SIG-M5 treated with dmso at 0.1 percent for 504 hours (cell line): Measurements from ENCODE around the gene NTRK3.

Experiments used
- DNase-seq: peaks from one replicate; lab custom pipeline; 2025; ENCODE audit not compliant: unreplicated experiment; lab: John Stamatoyannopoulos, UW

Gene NTRK3

DNA sequence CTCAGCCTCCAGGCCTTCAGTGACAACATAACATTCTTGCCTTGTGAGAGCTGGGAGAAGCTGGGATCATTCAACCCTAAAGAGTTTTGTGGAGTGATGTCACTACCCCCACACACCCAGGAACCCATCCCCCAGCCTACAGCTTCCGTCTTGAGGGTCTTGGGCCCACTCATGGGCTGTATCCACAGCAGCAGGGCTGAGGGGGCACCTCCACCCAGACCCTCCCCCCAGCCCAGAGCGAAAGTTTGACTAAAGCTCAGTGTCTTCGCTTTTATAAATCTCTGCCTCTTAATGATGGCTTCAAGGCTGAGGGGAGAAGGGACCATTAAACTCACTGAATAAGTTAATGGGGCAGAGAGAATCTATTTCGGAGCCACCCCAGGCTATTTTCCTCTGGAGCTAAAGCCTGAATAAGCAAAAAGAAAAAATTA lies 23.8 kb downstream of the NTRK3 start:
- no peak for DNase-seq

DNA sequence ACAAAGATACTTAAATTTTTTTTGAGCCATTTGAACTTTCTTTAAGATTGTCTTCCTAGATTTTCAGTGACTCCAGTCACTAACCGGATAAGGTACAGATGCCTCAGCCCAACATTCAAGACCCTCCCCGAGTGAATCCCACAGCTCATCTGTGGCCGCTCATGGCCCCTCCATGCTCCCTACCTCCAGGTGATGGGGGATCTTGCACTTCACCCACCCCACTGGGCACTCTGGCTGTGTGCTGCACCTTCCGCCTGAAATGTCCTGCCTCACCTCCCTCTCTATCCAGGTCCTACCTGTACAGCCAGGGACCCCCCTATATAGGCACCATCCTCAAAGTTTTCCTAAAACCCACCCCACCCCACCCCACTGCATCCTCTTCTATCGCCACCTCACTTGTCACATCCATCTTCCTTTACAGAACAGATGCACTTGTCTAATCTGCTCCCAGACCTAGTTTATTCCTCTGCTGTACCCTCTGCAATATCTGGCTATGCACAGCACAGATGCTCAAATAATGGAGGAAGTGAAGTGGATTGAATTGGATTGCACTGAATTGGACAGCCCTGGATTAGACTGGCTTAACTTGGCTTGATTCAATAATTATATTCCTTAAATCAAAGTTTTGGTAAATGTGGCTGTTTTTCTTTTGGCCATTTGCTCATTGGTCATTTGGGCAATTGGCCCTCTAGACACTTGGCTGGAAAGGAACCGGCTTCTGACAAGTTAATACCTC lies 24.5 kb downstream of the NTRK3 start:
- DNase-seq, result no peak

DNA sequence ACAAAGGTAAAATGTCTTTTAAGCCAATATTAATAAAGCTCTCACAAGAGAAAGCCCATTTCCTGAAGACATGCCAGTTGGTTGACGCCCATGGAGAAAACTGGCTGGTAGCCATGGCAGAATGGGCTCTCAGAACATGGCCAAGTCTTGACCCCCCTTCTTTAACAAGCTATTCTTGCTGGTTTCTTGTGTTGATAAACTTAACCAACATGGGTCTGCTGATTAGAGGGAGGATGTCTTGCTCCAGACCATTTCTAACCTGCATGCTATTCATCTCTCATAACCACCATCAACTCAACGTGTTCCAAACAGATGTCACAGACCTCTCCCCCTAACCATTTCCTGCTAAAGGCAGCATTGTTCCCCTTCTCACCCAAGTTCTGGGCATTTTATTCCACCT lies 25.7 kb downstream of the NTRK3 start:
- no peak for DNase-seq

DNA sequence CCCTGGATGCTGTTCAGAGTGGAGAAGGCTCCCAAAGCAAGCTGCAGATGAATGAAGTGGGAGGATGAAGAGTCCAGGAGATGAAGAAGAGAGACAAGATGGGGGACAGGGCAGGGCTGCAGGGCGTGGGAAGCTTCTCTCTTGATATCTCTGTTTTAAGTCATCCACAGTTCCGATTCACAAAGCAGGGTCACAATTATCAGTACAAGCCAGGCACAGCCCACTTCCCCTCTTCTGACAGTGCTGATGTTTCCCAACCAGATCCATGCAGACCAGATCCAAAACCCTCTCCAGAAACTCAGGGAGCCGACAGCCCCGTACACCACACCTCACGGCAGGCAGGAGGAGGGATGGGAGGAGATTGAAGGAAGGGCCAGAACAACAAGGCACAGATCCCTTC lies 31.1 kb downstream of the NTRK3 start:
- no peak for DNase-seq

DNA sequence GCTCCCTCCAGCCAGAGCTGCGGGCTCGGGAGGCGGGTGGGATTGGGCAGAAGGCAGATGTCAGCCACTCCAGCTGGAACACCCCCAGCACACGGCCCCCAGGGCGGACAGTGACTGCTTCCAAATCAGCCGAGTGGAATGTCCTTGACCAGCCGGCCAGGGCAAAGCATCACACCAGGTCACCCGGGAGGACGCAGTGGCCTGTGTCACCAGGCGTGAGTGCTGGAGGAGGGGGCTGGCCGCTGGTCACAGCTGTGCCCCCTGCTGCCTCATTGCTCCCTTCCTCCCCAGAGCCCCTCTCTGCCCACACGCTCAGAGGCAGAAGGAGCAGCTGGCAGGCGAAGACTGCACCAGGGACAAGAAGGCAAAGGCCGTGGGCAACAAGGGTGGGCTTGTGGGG lies 33.5 kb downstream of the NTRK3 start:
- DNase-seq, result no peak

DNA sequence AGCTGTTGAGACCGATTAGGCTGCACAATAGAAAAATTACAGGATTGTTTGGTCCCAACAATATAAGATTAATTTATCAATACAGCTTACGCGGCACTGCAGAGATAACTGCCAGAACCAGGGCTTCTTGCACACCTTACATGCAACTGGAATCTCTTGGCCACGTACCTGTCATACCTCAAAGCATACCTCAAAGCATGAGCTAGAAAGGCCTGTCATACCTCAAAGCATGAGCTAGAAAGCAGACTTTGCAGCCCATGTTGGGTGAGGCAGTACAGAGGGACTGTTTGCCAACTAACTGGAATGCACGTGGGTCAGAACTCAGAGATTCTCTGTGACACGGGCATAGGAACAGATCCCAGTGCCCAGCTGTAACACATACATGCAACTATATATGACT lies 34.7 kb downstream of the NTRK3 start:
- no peak for DNase-seq

DNA sequence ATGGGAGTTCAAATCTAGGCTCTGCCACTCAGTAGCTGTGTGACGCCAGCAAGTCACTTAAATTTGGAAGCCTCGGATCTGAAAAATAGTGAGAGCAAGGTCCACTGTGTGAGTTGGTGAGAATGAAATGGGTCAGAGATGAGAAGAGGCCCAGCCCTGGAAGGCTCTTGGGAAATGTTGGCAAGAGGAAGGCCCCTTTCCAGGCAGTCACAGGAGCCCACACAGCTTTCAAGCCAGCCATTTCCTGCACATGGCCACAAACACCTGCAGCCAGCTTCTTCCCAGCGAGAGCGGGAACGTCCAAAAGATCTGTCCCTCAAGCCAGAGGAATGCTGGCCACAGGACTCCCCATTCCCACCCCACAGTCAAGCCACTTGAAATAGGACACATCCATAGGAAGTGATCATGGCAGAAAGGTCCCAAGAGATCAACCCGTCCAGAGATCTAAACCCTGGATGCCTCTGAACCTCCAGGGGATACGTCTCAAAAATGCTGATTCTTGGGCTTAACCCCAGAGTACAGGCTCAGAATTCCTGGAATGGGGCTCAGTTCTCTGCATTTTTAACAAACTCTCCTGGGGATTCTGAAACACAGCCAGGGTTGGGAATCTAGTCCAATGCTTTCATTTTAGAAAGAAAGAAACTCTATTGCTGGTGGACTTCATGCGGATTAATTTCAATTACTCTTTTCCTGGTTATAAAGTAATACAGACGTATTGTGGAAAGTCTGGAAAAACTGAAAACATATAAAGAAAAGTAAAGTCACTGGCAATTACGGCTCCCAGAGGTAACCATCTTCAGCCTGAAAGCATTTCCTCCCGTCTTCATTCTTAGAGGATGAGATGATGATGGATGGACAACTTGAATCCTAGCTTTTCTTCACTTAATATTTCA lies 35.9 kb downstream of the NTRK3 start:
- no peak for DNase-seq

DNA sequence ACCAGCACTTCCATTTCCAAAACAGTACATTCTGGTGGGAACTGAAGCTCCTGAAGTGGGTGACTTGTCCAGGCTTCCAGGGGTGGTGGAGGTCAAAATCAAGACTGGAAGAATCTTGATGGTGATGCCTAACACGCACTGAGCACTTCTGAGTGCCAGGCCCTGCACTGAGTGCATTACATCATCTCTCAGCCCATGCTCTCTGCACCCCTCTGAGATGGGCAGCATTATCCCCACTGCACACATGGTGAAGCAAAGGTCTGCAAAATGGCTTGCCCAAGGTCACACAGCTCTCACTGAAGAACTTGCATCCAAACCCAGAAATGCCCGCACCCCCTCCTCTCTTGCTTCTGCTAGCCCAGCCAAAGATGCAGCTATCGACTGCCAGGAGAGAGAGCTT lies 36.9 kb downstream of the NTRK3 start:
- DNase-seq, result no peak

DNA sequence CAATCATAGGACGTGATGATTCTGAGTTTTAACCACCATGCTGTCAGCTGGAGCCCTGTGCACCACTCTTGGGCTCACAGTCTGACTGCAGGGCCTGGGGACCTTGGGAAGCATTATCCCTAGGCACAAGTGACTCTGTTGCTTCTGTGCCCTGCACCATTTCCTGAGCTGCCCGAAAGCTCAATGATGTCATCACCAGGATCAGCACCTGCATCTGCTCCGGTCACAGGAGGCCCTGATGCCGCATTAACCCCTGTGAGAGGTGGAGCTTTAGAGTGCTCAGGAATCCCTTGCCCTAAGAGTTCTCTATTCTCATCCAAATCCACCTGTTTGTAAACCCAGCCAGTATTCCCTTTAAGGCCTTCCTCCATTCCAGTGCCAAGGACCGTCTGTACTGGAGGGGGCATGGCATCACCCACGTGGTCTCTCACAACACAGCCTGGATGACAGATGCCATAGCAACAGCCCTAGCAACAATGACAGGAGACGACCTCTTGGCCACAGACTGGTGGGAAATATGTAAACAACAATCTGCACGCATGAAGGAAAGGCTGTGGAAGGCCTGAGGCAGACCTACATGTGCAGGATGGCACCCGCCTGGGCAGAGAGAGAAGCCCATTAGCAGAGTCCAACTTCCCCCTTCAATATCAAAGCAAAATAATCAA lies 37.9 kb downstream of the NTRK3 start:
- no peak for DNase-seq

DNA sequence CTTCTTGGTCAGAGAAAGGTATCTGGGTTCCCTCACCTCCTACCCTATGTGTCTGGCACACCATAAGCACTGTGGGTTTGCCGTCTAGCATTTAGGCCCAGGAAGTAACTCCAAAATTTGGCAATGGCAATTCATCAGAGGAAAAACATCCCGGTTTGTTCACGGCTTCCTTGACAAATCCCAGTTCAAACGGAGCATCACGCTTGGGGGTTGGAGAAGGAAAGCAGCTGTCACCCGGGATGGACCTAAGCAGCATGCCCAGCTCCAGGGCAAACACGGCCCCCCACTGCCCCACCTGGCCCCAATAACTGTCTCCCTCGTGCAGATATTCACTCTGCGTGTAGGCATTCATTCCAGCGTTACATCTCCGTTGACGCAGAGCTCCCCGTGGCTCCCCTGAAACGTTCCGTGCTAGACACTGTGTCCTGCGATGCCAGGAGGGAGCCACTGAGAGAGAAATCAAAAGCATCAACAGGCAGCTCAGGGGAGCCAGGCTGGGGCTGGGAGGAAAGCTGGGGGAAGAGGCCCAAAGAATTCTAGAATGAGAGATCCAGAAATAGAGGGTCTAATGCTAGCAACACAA lies 41.4 kb downstream of the NTRK3 start:
- DNase-seq, result no peak

DNA sequence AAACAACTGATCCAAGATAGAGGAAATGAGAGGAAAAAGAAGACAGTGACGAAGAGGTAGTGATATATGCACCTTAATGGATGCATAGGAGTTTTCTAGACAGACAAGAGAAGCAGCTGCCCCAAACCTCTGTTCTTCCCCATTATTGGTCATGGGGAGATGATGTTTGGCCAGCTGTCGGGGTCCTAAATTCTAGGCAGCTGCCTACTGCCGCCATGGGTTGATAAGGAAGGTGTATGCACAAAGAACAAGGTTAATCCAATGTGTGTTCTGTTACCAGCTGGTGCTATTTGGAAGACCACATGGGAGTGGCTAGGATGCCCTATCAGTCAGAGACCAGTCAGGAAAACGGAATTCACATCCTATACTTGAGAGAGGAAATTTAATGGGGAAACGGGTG lies 47.4 kb downstream of the NTRK3 start:
- no peak for DNase-seq

DNA sequence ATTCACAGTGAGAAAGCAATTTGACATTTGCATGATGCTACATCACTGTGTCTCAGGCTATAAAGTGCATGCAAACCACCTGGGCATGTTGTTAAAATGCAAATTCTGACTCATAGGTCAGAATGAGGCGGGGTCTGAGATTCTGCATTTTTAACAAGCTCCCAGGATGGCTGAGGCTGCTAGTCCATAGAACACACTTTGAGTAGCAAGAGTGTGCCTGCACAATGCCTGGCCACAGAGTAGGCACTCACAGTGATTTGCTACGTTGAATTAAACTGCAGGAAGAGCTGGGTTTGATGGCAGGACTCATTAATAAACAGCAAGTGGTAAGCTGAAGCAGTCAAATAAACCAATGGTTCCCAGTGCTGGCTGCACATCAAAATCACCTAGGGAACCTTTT lies 48.1 kb downstream of the NTRK3 start:
- no peak for DNase-seq

DNA sequence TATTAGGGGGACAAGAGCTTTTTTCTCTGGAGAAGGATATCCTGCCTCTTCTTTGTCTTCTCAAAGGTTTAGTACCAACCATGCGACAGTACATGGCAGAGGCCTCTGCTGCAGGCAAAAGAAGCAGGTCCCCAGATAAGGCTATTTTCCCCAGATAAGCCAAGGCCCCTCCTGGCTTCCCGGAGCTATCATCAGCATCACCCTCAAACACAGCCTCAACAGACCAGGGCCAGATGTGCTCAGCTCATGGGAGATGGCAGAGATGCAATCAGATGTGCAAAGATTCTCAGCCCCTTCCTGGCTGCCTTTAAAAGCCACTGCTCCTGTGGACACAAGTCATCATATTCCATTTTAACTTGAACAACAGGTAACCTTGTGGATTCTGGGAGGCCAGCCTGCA lies 49.0 kb downstream of the NTRK3 start:
- DNase-seq, result no peak

DNA sequence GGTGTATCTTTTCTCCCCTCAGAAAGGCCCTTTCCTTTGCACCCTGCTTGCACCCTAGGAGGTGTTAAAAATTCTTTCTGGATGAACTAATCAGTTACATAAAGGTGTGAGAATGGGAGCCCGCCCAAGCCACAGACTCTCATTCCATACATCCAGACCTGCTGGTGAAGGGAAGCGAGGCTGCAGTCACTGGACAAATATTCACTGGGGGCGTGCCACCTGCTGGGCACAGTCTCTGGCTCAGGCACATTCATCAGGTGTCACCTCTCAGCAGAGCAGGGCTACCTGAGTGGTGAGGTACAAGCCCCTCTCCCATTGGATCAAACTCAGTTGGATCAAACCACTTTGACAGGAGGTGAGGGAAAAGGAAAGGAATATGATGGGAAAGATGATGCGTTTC lies 52.0 kb downstream of the NTRK3 start:
- DNase-seq, result no peak

DNA sequence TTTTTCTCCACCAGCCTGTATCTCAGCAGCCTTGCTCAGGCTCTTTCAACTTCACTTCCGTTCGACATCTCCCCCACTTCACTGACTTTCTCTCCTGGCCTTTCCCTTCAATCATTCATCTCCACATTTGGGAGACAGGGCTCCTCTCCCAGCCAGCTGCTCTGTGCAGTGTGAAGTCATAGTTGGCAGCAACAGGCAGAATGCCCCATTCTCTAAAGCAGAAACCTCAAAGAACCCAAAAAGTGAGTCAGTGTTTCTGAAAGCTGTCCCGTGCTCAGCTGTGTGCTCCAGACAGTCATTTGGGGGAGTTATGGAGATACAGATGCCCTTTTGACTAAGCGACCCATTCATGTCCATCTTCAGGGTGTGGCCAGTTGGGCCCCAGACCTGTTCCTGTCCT lies 54.3 kb downstream of the NTRK3 start:
- DNase-seq, result no peak

DNA sequence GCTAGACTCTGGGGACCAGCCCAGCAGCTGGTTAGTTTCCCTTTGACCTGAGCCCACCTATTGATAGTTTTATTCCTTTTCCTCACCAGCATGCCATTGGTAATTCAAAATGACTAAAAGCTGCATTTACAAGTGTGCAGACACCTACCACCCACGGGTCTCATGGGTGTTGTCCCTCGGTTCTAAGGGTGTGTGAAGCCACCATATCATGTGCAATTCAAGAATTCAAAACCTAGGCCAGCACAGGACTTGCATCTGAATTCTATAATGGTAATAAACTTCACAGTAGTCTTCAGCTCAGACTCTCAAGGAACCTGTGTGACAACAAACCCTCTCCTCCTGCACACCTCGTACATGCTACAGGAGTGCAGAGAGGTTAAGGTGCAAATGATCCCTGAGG lies 55.3 kb downstream of the NTRK3 start:
- no peak for DNase-seq

DNA sequence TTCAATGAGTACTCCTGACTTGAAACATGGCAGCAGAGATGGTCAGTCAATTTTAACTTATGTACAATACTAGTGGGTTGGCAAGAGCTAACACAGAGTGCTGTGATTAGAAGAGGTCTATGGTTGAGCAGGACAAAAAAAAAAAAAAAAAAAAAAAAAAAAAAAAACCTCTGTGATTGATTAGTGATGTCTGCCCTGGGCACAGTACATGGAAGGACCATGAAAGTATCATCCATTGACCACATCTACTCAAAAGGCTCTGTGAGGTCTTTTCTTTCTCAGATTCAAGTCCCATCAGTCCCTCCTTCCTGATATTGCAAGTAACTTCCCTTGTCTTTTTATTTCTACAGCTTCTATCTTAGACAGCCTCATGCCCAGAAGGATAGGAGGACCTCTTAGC lies 59.6 kb downstream of the NTRK3 start:
- no peak for DNase-seq

DNA sequence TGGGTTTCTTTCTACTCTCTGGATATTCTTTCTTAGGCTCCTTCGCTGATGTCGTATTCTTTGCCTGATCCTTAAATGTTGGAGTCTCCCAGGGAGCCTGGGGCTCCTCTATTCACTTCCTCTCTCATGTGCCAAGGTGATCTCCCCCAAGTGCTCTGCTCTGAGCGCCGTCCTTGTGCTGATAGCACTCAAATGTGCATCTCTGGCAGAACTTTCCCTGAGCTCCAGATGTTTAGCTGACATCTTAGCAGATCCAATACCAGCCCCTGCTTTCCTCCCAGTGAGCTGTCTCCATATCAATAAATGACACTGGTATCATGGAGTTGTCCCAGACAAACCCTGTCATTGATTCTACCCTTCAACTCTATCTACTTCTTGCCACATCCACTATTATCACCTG lies 62.4 kb downstream of the NTRK3 start:
- no peak for DNase-seq

DNA sequence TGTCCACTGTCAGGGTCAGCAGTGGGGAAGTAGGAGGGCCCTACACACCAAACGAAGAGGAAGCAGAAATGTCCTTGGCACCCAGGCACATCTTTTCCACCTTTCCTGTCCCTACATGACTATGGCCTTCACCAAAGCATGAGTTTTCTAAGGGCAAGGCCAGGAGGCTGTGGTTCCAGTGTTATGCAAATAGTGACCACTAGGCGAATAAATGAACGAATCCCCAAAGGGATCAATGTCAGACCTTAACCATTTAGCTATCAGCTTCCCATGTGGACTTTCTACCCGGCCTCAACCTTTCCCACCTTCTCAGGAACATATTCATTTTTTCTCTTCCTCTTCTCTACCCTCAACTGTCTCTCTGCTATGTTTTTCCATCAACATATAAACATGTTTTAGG lies 63.1 kb downstream of the NTRK3 start:
- no peak for DNase-seq

DNA sequence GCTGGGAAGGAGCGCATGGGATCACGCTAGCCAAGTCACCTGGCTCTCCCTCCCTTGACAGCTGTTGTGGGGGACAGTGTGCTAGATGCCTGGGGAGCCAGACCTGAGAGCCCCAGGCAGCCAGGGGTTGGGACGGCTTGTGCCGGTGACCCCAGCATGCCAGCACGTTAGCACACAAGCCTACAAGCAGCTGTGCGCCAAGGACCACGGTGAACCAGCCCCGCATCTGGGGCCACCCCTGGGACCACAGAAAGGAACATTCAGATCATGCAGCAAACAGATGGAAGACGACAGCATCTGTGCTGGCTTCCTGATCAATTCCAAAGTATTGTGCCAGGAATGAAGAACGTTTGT lies 64.8 kb downstream of the NTRK3 start:
- no peak for DNase-seq

DNA sequence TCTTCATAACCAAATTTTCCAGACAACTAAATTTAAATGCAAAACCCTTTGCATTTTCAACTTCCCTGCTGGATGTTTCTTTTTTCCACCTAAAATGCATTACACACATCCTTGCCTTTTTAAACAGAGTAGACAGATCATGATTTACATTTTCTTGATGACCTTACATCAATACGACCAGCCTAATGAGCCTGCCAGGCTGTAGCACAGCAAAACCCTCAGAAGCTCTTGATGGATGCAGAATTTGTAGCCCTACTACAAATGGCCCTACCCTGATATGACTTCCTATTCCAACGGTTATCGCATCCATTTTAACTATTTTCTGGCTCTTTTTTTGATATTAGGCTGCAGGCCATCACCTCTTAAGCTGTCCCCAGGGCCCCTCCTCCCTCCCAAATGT lies 66.3 kb downstream of the NTRK3 start:
- DNase-seq, result no peak

DNA sequence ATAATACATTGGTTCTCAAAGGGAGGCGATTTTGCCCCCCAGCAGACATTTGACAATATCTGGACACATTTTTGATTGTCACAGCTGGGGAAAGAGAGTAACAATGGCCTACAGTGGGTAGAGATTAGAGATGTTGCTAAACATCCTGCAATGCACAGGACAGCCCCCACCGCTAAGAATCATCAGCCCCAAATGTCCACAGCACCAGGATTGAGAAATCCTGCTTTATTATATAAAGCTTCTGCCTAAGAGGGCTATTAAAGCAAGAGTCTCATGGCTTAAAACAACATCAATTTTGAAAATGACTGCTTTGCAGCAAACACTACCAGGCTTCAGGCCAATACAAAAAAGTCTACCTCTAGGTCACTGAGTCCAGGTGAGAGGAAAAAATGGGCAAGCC lies 68.2 kb downstream of the NTRK3 start:
- no peak for DNase-seq
